GM18502 (cell line): ENCODE results near the gene ELANE.
"Not testable (repeated sequence)": the region's sequence is repeated elsewhere in the genome, so short reads cannot be mapped to it uniquely, and the experiment has no call there.

ENCODE experiments used
- ATAC-seq: cut with Tn5 transposase; IDR thresholded peaks from one replicate; pipeline ENCODE4 v1.9.1; 2021; ENCODE audit warnings: mild to moderate bottlenecking; ENCODE audit not compliant: unreplicated experiment, poor library complexity

ELANE gene

DNA sequence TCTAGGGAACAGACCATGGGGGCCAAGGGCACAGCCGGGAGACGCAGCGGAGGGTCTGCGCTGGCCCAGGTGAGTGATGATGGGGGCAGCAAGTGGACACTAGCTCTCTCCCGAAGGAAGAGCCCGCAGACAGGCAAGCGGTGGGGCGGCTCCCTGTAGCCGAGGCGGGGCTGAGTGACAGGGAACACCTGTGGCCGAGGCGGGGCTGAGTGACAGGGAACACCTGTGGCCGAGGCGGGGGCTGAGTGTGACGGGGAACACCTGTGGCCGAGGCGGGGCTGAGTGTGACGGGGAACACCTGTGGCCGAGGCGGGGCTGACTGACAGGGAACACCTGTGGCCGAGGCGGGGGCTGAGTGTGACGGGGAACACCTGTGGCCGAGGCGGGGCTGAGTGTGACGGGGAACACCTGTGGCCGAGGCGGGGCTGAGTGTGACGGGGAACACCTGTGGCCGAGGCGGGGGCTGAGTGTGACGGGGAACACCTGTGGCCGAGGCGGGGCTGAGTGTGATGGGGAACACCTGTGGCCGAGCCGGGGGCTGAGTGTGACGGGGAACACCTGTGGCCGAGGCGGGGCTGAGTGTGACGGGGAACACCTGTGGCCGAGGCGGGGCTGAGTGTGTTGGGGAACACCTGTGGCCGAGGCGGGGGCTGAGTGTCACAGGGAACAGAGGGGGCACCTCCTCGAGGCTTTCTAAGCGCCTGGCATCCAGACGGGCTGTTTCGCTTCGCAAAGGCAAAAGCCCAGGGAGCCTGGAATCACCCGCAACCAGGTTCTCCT, 39.5 kb downstream of the ELANE start:
- ATAC-seq = not testable (repeated sequence)

DNA sequence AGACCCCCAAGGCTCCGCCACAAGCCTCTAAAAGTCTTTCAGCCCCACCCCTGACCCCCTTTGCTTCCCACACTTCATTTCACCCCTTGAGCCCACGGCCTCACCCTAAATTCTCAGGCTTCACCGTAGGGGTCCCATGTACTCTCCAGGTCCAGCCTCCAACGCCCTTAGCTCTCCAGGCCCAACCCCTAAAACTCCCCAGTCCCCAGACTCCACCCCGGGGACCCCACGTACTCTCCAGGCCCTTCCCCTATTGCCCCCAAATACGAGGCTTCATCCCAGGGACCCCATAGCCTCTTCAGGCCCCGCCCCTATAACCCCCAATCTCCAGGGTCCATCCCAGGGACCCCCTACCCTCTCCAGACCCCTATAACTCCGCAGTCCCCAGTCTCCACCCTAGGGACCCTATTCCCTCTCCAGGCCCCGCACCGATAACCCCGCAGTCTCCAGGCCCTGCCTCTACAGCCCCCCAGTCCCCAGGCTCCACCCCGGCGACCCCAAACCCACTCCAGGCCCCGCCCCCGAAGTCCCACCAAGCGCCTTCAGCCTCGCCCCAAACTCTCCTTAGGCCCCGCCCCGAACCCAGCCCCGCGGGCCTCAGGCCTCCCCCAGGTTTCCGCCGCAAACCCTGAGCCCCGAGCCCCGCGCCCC, 40.3 kb downstream of the ELANE start:
- peak; percentile 11 for ATAC-seq

DNA sequence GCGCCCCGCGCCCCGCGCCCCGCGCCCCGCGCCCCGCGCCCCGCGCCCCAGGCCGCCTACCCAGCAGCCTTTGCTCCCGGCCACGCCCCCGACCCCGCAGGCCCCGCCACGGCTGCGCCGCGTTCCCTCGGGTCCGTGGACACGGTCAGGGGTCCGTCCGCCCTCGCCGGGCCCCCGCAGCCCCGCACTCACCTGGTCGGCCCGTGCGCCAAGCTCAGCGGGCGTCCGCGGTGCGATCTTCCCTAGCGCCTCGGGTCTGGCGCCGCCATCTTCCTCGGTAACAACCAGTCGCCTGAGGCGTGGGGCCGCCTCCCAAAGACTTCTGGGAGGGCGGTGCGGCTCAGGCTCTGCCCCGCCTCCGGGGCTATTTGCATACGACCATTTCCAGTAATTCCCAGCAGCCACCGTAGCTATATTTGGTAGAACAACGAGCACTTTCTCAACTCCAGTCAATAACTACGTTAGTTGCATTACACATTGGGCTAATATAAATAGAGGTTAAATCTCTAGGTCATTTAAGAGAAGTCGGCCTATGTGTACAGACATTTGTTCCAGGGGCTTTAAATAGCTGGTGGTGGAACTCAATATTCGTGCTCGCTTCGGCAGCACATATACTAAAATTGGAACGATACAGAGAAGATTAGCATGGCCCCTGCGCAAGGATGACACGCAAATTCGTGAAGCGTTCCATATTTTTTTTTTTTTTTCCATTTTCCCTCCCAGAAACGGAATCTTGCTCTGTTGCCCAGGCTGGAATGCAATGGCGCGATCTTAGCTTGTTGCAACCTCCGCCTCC, 41.0 kb downstream of the ELANE start, which contains the start of the genes MED16 and RNU6-9:
Gene MED16, minus strand, starts transcription at position 294 of the 796 bp plus-strand sequence. CDS start 2,056 bp downstream, outside the sequence.
Gene RNU6-9, plus strand, starts transcription at position 591 of the 796 bp plus-strand sequence.
- peak; percentile 82 for ATAC-seq

DNA sequence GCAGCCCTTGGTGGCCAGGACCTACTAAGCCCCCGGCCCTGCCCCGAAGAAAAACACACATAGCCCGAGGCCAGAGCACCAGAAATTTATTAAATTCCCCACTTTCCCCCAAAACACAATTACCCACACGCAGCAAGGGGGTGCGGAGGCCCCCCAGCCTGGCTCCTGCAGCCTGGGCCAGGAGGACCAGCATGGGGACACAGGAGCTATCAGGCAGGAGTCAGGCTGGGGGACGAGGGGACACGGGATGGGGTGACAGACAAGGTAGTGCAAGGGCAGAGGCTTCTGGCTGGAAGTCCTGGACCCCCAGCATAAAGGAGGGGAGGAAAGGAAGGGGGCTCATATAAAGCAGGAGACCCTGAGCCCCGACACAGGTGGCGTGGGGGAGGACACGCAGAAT, 44.3 kb downstream of the ELANE start:
- no peak for ATAC-seq

DNA sequence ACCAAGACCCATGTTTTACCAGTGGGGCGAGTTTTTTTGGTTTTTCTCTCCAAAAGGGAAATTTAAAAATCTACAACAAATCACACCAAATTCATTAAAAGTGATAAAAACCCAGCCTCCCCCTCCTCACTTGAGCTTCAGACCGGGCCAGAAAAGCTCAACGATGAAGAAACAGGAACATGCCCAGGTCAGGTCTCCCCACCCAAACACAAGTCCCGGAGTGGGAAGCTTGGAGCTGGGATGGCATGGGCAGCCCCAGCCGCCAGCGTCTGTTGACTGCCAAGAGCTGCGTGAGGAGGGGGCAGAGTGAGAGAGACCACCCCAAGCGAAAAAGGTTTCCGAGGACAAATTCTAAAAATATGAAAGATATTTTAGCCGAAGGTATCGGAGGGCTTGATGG, 44.9 kb downstream of the ELANE start:
- no peak for ATAC-seq

DNA sequence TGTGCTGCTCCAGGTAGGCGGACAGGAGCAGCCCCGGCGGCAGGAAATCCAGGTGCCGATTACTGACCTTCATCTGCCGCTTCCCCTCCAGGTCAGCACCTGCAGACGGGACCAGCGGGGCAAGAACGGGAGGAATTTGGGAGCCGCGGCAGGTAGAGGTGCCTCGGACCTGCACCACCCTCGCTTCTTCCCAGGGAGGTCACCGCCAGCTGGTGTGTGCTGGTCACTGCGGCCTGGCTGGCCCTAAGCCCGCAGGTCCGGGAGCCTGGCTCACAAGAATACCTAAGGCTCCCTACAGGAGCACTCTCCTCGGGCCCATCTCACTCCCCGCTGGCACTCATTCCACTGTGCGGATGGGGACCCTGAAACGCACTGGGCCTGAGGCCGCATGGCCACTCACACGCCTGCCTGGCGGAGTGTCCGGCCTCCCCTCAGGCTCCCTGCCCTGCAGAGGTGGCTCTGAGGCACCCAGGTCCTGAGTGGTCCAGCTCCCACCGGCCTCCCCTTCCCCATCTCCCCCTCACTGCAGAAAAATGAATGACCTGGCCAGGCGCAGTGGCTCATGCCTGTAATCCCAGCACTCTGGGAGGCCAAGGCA, 45.4 kb downstream of the ELANE start:
- no peak for ATAC-seq

DNA sequence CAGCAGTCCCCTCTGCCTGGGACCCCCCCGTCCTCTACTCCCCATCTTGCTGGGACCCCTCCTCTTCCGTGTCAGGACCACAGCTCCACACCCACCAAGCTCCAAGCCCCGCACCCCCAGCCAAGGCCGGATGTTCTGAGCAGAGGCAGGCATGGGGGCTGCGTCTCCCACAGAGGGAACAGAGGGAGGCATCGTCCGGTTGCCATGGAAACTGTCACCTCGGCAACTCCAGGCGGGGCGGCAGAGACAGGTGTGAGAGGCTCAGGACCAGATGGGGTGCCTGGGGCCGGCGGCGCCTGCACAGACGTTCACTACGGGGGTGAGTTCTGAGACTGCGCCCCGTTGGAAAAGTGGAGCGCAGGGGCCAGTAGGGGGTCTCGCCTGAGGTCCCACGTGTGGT, 46.6 kb downstream of the ELANE start:
- ATAC-seq = no peak

DNA sequence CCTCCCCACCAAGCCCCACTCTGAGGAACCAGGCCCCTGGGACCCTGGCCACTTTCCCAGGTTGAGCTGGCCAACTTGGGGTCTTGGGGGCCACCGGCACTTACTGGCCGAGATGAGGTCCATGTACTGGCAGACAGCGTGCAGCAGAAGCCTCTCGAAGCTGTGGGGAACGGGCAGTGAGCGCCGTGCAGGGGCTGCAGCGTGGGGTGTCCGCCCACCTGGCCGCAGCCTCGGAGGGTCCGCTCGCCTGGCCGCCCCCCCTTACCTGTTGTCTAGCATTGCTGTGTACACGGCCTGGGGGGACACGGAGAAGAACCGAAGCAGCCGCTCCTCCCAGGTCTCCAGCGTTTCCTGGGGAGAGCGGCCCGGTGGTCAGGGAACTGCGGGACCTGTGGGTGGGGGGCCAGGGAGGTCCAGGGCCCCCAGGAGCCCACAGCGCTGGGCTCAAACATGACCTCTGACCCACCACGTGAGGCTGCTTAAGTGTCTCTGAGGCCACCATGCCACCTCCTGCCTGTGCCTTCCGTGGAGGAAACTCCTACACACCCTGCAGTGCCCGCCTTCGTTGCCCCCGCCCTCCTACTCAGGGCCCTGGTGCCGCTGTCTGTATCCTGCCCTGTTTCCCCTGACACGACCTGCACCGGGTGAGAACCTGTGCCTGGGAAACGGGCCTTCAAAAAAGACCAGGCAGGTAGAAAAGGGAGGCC, 47.4 kb downstream of the ELANE start:
- no peak for ATAC-seq

DNA sequence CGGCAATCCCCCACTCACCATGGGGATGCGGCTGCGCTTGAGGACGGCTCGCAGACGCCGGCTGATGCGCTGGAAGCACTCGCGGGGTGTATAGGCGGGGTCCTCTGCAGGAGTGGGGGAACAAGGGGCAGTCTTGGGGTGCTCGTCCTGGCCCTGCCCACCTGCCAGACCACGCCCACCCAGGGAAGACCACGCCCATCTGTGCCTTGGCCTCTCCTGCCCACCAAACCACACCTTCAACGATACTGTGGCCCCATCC, 47.9 kb downstream of the ELANE start:
- ATAC-seq = no peak

DNA sequence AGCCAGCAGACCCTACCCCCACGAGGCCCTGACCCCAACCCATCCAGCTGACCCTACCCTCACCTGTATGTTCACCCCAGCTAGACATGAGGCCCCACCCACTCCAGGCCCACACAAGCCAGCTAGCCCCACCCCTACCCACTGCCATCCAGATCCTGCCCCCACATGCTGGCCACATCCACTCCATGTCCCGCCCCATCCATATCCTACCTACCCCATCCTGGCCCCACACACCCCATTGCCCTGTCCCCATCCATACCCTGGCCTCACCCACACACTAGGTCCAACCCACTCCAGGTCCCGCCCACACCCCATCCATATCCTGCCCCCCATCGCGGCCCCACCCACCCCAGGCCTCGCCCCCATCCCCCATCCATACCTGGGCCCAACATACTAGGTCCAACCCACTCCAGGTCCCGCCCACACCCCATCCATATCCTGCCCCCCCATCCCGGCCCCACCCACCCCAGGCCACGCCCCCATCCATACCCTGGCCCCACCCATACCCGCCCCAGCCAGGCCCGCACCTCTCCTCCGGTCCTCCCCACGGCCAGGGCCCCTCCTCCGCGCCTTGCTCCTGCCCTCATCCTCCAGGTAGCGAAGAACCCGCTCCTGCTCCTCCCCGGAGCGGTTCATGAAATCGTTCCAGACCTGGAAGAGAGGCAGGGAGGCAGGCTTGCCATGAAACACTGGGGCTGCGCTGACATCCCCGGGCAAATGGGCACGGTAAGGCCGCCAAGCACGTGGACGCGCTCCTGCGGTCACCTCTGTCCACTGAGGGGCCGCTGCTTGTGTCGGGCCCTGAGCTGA, 48.4 kb downstream of the ELANE start:
- no peak for ATAC-seq

DNA sequence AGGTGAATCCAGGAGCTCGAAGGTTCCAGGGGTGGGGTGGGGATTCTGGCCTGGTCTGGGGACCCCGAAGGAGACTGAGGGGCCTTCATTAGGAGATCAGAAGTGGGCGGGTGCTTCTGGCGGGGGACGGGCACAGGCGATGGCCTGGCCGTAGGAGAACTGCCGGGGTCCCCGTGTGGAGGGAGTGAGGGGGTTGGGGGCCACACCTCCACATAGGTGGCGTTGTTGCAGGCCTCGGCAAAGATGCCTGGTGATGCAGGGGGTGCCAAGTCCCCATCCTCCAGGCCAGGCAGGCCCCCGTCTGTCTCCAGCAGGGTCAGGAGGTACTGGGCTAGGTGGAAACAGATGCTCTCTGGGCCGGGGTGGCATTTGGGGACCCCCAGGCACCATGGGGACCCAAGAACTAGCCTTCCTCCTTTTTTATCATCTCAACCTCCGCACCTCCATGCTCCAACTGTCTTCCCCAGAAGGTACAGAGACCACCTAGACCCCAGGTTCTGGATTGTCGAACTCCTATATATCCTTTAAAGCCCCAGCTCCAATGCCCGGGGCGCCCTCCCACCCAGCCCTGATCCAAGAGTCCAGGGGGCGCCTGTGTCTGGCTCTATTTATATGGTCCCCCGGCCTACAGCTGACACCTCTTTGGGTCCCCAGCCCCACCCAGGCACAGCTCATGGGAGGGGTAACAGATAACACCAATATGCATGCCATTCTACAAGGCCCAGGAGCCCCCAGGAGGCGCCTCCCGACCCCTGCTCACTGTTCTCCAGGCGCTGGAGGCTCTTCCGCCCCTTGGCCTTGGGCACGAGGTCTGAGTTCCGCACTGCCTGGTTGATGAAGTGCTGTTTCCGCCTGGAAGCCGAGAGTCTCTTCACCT, 49.4 kb downstream of the ELANE start:
- no peak for ATAC-seq

DNA sequence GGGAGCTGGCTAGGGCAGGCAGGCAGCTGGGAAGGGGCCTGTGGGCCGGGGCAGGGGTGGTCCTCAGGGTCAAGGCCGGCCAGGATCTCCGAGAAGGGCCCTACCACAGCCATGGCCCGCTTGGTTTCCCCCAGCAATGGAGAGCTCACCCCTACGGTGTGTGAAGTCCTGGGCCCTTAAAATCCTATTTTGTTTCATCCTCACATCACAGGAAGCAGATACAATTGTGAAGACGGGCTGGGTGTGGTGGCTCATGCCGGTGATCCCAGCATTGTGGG, 49.9 kb downstream of the ELANE start:
- no peak for ATAC-seq

DNA sequence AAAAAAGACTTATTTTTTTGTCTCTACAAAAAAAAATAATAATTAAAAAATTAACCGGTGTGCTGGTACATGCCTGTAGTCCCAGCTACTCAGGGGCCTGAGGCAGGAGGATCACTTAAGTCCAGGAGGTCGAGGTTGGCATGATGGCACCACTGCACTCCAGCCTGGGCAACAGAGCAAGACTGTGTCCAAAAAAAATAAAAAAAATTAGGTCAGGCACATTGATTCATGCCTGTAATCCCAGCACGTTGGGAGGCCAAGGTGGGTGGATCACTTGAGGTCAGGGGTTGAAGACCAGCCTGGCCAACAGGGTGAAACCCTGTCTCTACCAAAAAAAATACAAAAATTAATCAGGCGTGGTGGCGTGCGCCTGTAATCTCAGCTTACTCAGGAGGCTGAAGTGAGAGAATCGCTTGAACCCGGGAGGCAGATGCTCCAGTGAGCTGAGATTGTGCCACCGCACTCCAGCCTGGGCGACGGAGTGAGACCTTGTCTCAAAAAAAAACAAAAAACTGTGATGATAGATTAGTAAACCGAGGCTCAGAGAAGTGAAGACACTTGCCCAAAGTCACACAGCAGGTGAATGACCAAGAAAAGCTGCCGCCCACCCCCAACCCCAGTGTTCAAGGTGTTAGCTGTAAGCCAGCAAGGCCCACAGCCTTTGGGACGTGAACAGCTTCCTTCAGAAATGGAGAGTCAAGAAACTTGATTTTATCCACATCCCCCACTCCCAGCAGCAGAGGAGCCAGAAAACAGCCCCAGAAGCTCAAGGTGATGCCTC, 50.5 kb downstream of the ELANE start:
- no peak for ATAC-seq

DNA sequence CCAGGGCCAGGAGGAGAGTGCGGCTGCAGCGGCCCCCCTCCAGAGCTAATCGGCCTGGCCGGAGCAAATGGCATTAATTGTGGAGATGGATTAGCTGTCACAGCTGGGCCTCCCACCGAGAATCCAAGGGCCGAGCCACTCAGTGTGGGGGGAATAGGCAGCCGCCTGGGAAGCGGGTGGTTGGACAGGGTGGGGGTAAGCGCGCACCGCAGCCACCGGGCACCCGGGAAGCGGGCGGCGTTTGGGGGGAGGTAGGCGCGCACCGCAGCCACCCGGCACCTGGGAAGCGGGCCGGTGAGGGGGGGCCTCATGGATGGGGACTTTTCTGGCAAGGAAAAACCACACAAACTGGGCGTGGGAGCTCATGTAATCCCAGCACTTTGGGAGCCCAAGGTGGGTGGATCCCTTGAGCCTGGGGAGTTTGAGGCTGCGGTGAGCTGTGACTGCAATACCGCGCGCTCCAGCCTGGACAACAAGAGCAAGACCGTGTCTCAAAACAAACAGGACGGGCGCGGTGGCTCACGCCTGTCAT, 51.2 kb downstream of the ELANE start:
- no peak for ATAC-seq

DNA sequence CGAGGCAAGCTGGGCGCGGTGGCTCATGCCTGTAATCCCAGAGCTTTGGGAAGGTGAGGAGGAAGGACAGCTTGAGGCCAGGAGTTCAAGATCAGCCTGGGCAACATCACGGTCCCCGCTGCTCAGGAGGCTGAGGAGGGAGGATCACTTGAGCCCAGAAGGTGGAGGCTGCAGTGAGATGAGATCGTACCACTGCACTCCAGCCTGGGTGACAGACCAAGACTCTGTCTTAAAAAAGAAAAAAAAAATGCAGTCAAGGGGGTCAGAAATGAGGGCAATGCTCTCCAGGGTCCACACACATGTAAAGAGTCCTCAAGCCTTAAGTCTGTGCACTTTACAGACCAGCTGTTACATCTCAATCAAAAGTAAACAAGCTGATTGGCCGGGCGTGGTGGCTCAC, 52.4 kb downstream of the ELANE start:
- no peak for ATAC-seq
